ENCODE measurements around the gene CELF2. TPM values are rescaled to one million over a fixed set of nuclear protein-coding genes. Genes with fewer than 3 reads are reported as not detected.

CELF2 gene
- total RNA-seq, 1 donor from 2014 or later = 89.2 TPM

DNA sequence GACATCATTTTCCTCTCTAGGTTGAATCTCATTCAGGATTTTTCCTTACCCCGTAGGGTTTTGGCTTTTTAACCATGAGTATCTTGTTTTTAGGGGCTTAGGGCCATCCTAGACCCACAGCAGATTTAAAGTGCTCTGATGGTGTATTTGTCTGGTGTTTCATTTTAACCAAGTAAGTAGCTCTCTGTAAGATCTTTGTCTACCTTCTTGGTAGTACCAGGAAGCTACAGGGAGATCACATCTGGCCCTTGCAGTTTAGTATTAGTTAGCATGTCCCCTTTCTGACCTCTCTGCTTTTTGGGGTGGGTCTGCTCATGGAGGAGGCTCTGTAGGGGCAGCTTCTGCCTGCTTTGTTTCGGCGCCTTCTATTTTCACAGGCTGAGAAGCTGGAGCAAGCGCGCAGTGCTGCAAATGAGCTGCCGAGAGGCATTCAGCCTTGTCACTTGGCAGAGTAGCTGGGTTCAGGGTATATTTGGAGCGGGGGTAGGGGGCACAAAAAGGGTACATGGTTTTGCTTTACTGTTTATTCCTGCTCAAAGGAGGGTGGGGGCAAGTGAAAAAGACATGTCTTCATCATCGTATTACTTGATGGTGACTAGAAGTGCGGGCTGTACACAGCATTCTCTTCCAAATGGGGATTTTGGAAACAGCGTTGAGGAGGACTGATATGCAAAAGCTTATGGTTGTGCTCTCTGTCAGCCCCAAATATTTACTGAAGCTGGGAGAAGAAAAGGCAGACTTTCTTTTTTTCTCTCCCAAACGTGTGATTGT lies 146.3 kb downstream of the CELF2 start:
- TF ChIP-seq, protein P1, sequence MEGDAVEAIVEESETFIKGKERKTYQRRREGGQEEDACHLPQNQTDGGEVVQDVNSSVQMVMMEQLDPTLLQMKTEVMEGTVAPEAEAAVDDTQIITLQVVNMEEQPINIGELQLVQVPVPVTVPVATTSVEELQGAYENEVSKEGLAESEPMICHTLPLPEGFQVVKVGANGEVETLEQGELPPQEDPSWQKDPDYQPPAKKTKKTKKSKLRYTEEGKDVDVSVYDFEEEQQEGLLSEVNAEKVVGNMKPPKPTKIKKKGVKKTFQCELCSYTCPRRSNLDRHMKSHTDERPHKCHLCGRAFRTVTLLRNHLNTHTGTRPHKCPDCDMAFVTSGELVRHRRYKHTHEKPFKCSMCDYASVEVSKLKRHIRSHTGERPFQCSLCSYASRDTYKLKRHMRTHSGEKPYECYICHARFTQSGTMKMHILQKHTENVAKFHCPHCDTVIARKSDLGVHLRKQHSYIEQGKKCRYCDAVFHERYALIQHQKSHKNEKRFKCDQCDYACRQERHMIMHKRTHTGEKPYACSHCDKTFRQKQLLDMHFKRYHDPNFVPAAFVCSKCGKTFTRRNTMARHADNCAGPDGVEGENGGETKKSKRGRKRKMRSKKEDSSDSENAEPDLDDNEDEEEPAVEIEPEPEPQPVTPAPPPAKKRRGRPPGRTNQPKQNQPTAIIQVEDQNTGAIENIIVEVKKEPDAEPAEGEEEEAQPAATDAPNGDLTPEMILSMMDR (IDR thresholded peaks at IDR 0.05) = no peak
- H3K4me3 Mint-ChIP-seq = no peak overlapping the region
- ATAC-seq (ENCODE audit: low read depth) (no peak), DNase-seq (no peak)
- H3K27me3 Mint-ChIP-seq = no peaks in the 10 kb centered on the region
- POLR2A ChIA-PET = interaction anchor here (0.5 to 5.6 kb wide), 23 partner anchors 9 to 598 kb away, joined by 3 to 151 read pairs (median 5); no protein-coding TSS in a partner anchor
- peaks cover 68% of the 10 kb centered on the region for H3K4me1 Mint-ChIP-seq
- H3K9me3 Mint-ChIP-seq = no peaks in the 10 kb centered on the region
- CTCF ChIA-PET = interaction anchor here (0.9 to 5.6 kb wide), 11 partner anchors 9 to 106 kb away, joined by 3 to 44 read pairs (median 9); no protein-coding TSS in a partner anchor
- intact Hi-C loops (cut with micrococcal nuclease) = loop anchor here (1.0 to 10.0 kb wide), 9 partner anchors 10 to 1031 kb away; partner anchors contain the start of genes CDC123, CELF2 and NUDT5
- peaks cover 27% of the 10 kb centered on the region for H3K36me3 Mint-ChIP-seq (ENCODE audit: low read depth)
- H3K27ac Mint-ChIP-seq = peak overlapping the region; percentile 99

- POLR2A ChIA-PET = interaction anchor here (0.7 to 5.6 kb wide), 24 partner anchors 12 to 523 kb away, joined by 3 to 151 read pairs (median 8); no protein-coding TSS in a partner anchor
- CTCF ChIA-PET = interaction anchor here (1.0 to 5.6 kb wide), 9 partner anchors 10 to 106 kb away, joined by 4 to 44 read pairs (median 16); no protein-coding TSS in a partner anchor
- ATAC-seq (ENCODE audit: low read depth) (no peak), DNase-seq (no peak)
- no peaks in the 10 kb centered on the region for H3K27me3 Mint-ChIP-seq
- H3K9me3 Mint-ChIP-seq = no peaks in the 10 kb centered on the region
- H3K4me3 Mint-ChIP-seq = no peak overlapping the region
- TF ChIP-seq, protein P1 (IDR thresholded peaks at IDR 0.05) = no peak
- peaks cover 27% of the 10 kb centered on the region for H3K36me3 Mint-ChIP-seq (ENCODE audit: low read depth)
- H3K4me1 Mint-ChIP-seq = peaks cover 64% of the 10 kb centered on the region
- peak overlapping the region; percentile 99 for H3K27ac Mint-ChIP-seq
- intact Hi-C loops (cut with micrococcal nuclease) = loop anchor here (2.0 to 10.0 kb wide), 3 partner anchors 148 to 1030 kb away; partner anchors contain the start of genes CDC123, CELF2 and NUDT5
These were observed 146.8 kb downstream of the CELF2 start for GRCh38 chr10:11164551-11164802.

DNA sequence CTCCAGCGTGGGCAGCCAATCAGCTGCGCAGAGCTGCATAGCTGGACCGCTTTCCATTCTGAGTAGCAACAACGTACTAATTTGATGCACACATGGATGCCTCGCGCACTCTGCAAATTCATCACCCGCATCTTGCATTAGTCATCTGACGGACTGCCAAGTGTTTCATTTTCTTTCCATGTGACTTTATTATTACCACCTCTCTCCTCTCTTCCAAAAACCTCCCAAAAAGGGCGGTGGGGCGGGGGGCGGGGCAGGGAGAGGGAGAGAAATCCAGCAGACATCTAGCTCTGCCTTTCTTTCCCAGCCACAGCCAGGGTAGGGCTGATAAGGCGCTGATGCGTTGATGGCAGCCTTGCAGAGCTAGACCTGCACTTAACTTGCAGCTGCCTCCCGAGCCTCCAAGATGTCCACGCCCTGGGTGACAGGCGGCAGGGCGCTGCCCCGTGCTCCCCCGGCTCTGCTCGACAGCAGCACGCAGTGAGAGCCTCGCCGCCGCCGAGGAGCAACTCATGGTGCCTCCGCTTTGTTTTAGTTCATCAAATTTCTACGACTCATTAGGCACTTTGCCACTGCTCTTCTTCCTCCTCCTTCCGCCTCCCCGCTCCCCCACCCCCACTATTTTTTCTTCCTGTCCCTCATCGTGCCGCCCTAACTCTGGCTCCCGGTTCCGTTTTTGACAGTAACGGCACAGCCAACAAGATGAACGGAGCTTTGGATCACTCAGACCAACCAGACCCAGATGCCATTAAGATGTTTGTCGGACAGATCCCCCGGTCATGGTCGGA lies 147.3 kb downstream of the CELF2 start:
- Mint-ChIP-seq H3K4me3 (no peak overlapping the region), H3K9me3 (no peaks in the 10 kb centered on the region), H3K36me3 (ENCODE audit: low read depth) (peaks cover 27% of the 10 kb centered on the region), H3K4me1 (peaks cover 58% of the 10 kb centered on the region), H3K27ac (peak overlapping the region; percentile 99), H3K27me3 (no peaks in the 10 kb centered on the region)
- ChIA-PET CTCF (interaction anchor here (1.0 to 5.6 kb wide), 11 partner anchors 10 to 105 kb away, joined by 4 to 44 read pairs (median 13); no protein-coding TSS in a partner anchor), POLR2A (interaction anchor here (0.6 to 5.6 kb wide), 34 partner anchors 11 to 877 kb away, joined by 3 to 151 read pairs (median 6); no protein-coding TSS in a partner anchor)
- ATAC-seq (ENCODE audit: low read depth) = peak; percentile 46
- TF ChIP-seq, protein P1 (IDR thresholded peaks at IDR 0.05) = no peak
- intact Hi-C loops (cut with micrococcal nuclease) = loop anchor here (2.0 to 10.0 kb wide), 3 partner anchors 148 to 1030 kb away; partner anchors contain the start of genes CDC123, CELF2 and NUDT5
- DNase-seq = peak; percentile 65

GRCh38 chr10:11165591-11166543 lies 148.2 kb downstream of the CELF2 start:
- ChIA-PET CTCF (interaction anchor here (1.1 to 5.6 kb wide), 12 partner anchors 9 to 105 kb away, joined by 3 to 44 read pairs (median 12); no protein-coding TSS in a partner anchor), POLR2A (interaction anchor here (0.6 to 5.6 kb wide), 27 partner anchors 10 to 876 kb away, joined by 3 to 151 read pairs (median 8); no protein-coding TSS in a partner anchor)
- TF ChIP-seq, protein P1 (IDR thresholded peaks at IDR 0.05) = no peak
- intact Hi-C loops (cut with micrococcal nuclease) = loop anchor here (1.0 to 10.0 kb wide), 6 partner anchors 10 to 1029 kb away; partner anchors contain the start of genes CDC123, CELF2 and NUDT5
- Mint-ChIP-seq H3K27ac (peak overlapping the region; percentile 99), H3K4me3 (no peak overlapping the region), H3K36me3 (ENCODE audit: low read depth) (peaks cover 27% of the 10 kb centered on the region), H3K4me1 (peaks cover 51% of the 10 kb centered on the region), H3K9me3 (no peaks in the 10 kb centered on the region), H3K27me3 (no peaks in the 10 kb centered on the region)
- DNase-seq = no peak
- ATAC-seq (ENCODE audit: low read depth) = peak; percentile 55
